MCF 10A (cell line): Measurements from ENCODE around the gene PI16. TPM values are rescaled to one million over a fixed set of nuclear protein-coding genes. Genes with fewer than 3 reads are reported as not detected.

ENCODE experiments used
- BruUV-seq: library from RNA; stranded (reverse); fragments of 400-500 nt; replicated peaks from 2 replicates; lab custom pipeline; 2021; lab: Mats Ljungman, UMichigan
- CTCF ChIA-PET: fragments of 300-600 bp; sonication (Branson Sonifier 250); formaldehyde crosslinking; extraction: SDS; loops from one replicate; lab custom pipeline; 2021; ENCODE audit warnings: antibody characterized with exemption, inconsistent platforms; lab: Yijun Ruan, JAX
- POLR2A ChIA-PET: fragments of 300-600, 350-650 bp; sonication (Branson Sonifier 250); formaldehyde crosslinking; extraction: SDS; loops from one replicate; lab custom pipeline; 2020; ENCODE audit warnings: antibody characterized with exemption, inconsistent platforms; lab: Yijun Ruan, JAX
- DNase-seq: peaks from one replicate; pipeline ENCODE4 v3.0.0-alpha.2; 2018; ENCODE audit not compliant: unreplicated experiment
- H3K27ac Mint-ChIP-seq: one replicate; pipeline ENCODE4 v1.8.0; 2022; ENCODE audit warnings: mild to moderate bottlenecking, low read depth, mixed read lengths; ENCODE audit not compliant: unreplicated experiment
- H3K27me3 Mint-ChIP-seq: one replicate; pipeline ENCODE4 v1.8.0; 2022; ENCODE audit warnings: mixed read lengths; ENCODE audit not compliant: insufficient read depth, unreplicated experiment
- H3K36me3 Mint-ChIP-seq: one replicate; pipeline ENCODE4 v1.8.0; 2022; ENCODE audit warnings: mild to moderate bottlenecking, moderate library complexity, mixed read lengths; ENCODE audit not compliant: insufficient read depth, unreplicated experiment
- H3K4me1 Mint-ChIP-seq: one replicate; pipeline ENCODE4 v1.8.0; 2022; ENCODE audit warnings: mixed read lengths; ENCODE audit not compliant: insufficient read depth, unreplicated experiment
- H3K4me3 Mint-ChIP-seq: one replicate; pipeline ENCODE4 v1.8.0; 2022; ENCODE audit warnings: mild to moderate bottlenecking, moderate library complexity, mixed read lengths; ENCODE audit not compliant: unreplicated experiment
- H3K9me3 Mint-ChIP-seq: one replicate; pipeline ENCODE4 v1.8.0; 2022; ENCODE audit warnings: mixed read lengths; ENCODE audit not compliant: unreplicated experiment
- intact Hi-C: fragments of 100-400 bp; cut with micrococcal nuclease; formaldehyde crosslinking; loops from 2 replicates; pipeline ENCODE4 v1.14.1; 2022
- total RNA-seq: library from RNA; stranded (reverse); gene quantifications from 2 replicates; pipeline ENCODE4 v1.2.3, GENCODE V29; 2022
- TF ChIP-seq, protein P1 (sequence below): fragments of 200-600 bp; IDR thresholded peaks from one replicate; pipeline ENCODE4 v1.8.0; 2022; ENCODE audit warnings: antibody characterized with exemption, mild to moderate bottlenecking; ENCODE audit not compliant: unreplicated experiment

PI16 gene
- total RNA-seq, 1 experiment from 2014 or later: not detected

- Mint-ChIP-seq H3K36me3 (peaks cover 68% of the 10 kb centered on the region), H3K9me3 (no peaks in the 10 kb centered on the region), H3K4me1 (peaks cover 18% of the 10 kb centered on the region), H3K27ac (peak overlapping the region; percentile 35), H3K4me3 (no peak overlapping the region), H3K27me3 (no peaks in the 10 kb centered on the region)
- BruUV-seq: no TSS peak
- ChIA-PET CTCF (no interaction called here), POLR2A (interaction anchor here (1.0 kb wide), 1 partner anchor 18 kb away, joined by 4 read pairs; no protein-coding TSS in a partner anchor)
- TF ChIP-seq, protein P1, sequence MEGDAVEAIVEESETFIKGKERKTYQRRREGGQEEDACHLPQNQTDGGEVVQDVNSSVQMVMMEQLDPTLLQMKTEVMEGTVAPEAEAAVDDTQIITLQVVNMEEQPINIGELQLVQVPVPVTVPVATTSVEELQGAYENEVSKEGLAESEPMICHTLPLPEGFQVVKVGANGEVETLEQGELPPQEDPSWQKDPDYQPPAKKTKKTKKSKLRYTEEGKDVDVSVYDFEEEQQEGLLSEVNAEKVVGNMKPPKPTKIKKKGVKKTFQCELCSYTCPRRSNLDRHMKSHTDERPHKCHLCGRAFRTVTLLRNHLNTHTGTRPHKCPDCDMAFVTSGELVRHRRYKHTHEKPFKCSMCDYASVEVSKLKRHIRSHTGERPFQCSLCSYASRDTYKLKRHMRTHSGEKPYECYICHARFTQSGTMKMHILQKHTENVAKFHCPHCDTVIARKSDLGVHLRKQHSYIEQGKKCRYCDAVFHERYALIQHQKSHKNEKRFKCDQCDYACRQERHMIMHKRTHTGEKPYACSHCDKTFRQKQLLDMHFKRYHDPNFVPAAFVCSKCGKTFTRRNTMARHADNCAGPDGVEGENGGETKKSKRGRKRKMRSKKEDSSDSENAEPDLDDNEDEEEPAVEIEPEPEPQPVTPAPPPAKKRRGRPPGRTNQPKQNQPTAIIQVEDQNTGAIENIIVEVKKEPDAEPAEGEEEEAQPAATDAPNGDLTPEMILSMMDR: no peak
- intact Hi-C loops: no loop called here
- DNase-seq: no peak
These were observed 16.6 kb downstream of the PI16 start for GRCh38 chr6:36970892-36971842.

GRCh38 chr6:36971921-36972673 lies 17.6 kb downstream of the PI16 start:
- Mint-ChIP-seq H3K36me3 (peaks cover 77% of the 10 kb centered on the region), H3K4me3 (no peak overlapping the region), H3K27ac (no peak overlapping the region), H3K27me3 (no peaks in the 10 kb centered on the region), H3K9me3 (no peaks in the 10 kb centered on the region), H3K4me1 (peaks cover 18% of the 10 kb centered on the region)
- no peak for DNase-seq
- no TSS peak for BruUV-seq
- intact Hi-C loops: no loop called here
- TF ChIP-seq, protein P1: no peak
- CTCF ChIA-PET: interaction anchor here (0.7 kb wide), 1 partner anchor 14 kb away, joined by 3 read pairs; the partner anchor contains the start of gene MTCH1
- POLR2A ChIA-PET: interaction anchor here (1.1 kb wide), 1 partner anchor 14 kb away, joined by 5 read pairs; the partner anchor contains the start of gene MTCH1

GRCh38 chr6:36973190-36973589 lies 18.7 kb downstream of the PI16 start:
- peaks cover 15% of the 10 kb centered on the region for H3K4me1 Mint-ChIP-seq
- peaks cover 78% of the 10 kb centered on the region for H3K36me3 Mint-ChIP-seq

More at GRCh38 chr6:36973190-36973589, 18.7 kb downstream of the PI16 start:
- TF ChIP-seq, protein P1: no peak
- no peak overlapping the region for H3K4me3 Mint-ChIP-seq
- POLR2A ChIA-PET: interaction anchor here (1.1 kb wide), 1 partner anchor 13 kb away, joined by 5 read pairs; the partner anchor contains the start of gene MTCH1
- no peak for DNase-seq
- intact Hi-C loops: no loop called here
- no peak overlapping the region for H3K27ac Mint-ChIP-seq
- no peaks in the 10 kb centered on the region for H3K9me3 Mint-ChIP-seq
- BruUV-seq: no TSS peak
- CTCF ChIA-PET: interaction anchor here (0.7 kb wide), 1 partner anchor 214 kb away, joined by 3 read pairs; no protein-coding TSS in a partner anchor
- H3K27me3 Mint-ChIP-seq: no peaks in the 10 kb centered on the region
